Neural cell (in vitro differentiated cells): ENCODE data around the gene WNT7B.

Experiments
- CTCF ChIP-seq: fragments of 450-650 bp; IDR thresholded peaks from 2 replicates; pipeline ENCODE4 v1.5.1; 2014; ENCODE audit warnings: antibody characterized with exemption, mild to moderate bottlenecking, moderate library complexity; ENCODE audit not compliant: poor library complexity, severe bottlenecking
- REST ChIP-seq: IDR thresholded peaks from 2 replicates; pipeline ENCODE4 v1.6.1; 2012; ENCODE audit warnings: borderline replicate concordance
- TAF1 ChIP-seq: IDR thresholded peaks from 2 replicates; pipeline ENCODE4 v1.6.1; 2012; ENCODE audit warnings: low read depth

- TF ChIP-seq REST = no peak
- no peak for TF ChIP-seq CTCF
- TF ChIP-seq TAF1 = no peak
Observed at GRCh38 chr22:46025973-46026898, 49.3 kb upstream of the WNT7B start.
